Activated CD8-positive, alpha-beta T cell treated with anti-CD3 and anti-CD28 coated beads for 36 hours (primary cell): ENCODE results near the gene LGALS3BP. TPM values are rescaled to one million over a fixed set of nuclear protein-coding genes. Genes with fewer than 3 reads are reported as not detected.

ENCODE experiments used
- ATAC-seq: fragments of 200-7000 bp; cut with Tn5 transposase; one replicate; pipeline ENCODE4 v1.10.0; 2021; ENCODE audit warnings: mild to moderate bottlenecking, moderate library complexity
- CTCF ChIA-PET: fragments of 350-600 bp; sonication (Branson Sonifier 250); formaldehyde crosslinking; loops from one replicate; lab custom pipeline; 2021; ENCODE audit warnings: antibody characterized with exemption; lab: Charles Lee
- POLR2A ChIA-PET: fragments of 350-600 bp; sonication (Branson Sonifier 250); formaldehyde crosslinking; loops from one replicate; lab custom pipeline; 2021; ENCODE audit warnings: antibody characterized with exemption; lab: Charles Lee
- DNase-seq: peaks from one replicate; pipeline ENCODE4 v3.0.0-alpha.2; 2020
- H3K27ac Mint-ChIP-seq: one replicate; pipeline ENCODE4 v1.8.0; 2021; ENCODE audit warnings: mild to moderate bottlenecking, mixed read lengths
- H3K27me3 Mint-ChIP-seq: one replicate; pipeline ENCODE4 v1.8.0; 2021; ENCODE audit warnings: mixed read lengths
- H3K36me3 Mint-ChIP-seq: one replicate; pipeline ENCODE4 v1.8.0; 2021; ENCODE audit warnings: low read depth, mixed read lengths
- H3K4me1 Mint-ChIP-seq: one replicate; pipeline ENCODE4 v1.8.0; 2021; ENCODE audit warnings: low read depth, mixed read lengths
- H3K4me3 Mint-ChIP-seq: one replicate; pipeline ENCODE4 v1.8.0; 2021; ENCODE audit warnings: mild to moderate bottlenecking, moderate library complexity, mixed read lengths
- H3K9me3 Mint-ChIP-seq: one replicate; pipeline ENCODE4 v1.8.0; 2021; ENCODE audit warnings: mixed read lengths
- intact Hi-C: fragments of 100-400 bp; cut with micrococcal nuclease; formaldehyde crosslinking; loops from one replicate; pipeline ENCODE4 v1.10.0; 2022
- total RNA-seq, 2 experiments: library from RNA; stranded (reverse); gene quantifications; one replicate each; pipeline ENCODE4 v1.2.3, GENCODE V29; 2021
- TF ChIP-seq, protein P1 (sequence below): fragments of 200-600 bp; IDR thresholded peaks from one replicate; pipeline ENCODE4 v1.8.0; 2022; ENCODE audit warnings: antibody characterized with exemption, mild to moderate bottlenecking

The LGALS3BP gene
- total RNA-seq, 2 experiments from 2014 or later = 41.4 to 50.8 TPM

DNA sequence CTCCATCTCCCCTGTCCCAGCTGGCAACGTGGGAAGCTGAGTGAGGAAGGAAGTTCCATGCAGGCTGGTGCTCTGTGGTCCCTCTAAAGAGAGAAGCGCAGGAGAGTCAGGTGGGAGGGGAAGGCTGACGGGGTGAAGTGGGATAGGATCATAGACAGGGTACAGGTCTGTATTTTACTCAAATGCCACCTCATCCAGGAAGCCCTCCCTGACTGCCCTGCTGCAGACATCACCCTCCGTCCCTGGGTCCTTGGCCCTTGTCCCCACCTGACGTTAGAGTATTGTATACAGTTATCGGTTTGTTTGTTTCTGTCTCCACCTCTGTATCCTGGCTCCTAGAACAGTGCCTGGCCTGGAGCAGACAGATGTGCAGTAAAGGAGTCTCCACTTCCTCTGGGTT, 18.2 kb upstream of the LGALS3BP start:
- H3K4me3 Mint-ChIP-seq = no peak overlapping the region
- intact Hi-C loops = no loop called here
- H3K27ac Mint-ChIP-seq = no peak overlapping the region
- H3K36me3 Mint-ChIP-seq = peaks cover 31% of the 10 kb centered on the region
- no peaks in the 10 kb centered on the region for H3K9me3 Mint-ChIP-seq
- no peak for ATAC-seq
- CTCF ChIA-PET = no interaction called here
- no peak for DNase-seq
- peaks cover 9% of the 10 kb centered on the region for H3K4me1 Mint-ChIP-seq
- TF ChIP-seq, protein P1, sequence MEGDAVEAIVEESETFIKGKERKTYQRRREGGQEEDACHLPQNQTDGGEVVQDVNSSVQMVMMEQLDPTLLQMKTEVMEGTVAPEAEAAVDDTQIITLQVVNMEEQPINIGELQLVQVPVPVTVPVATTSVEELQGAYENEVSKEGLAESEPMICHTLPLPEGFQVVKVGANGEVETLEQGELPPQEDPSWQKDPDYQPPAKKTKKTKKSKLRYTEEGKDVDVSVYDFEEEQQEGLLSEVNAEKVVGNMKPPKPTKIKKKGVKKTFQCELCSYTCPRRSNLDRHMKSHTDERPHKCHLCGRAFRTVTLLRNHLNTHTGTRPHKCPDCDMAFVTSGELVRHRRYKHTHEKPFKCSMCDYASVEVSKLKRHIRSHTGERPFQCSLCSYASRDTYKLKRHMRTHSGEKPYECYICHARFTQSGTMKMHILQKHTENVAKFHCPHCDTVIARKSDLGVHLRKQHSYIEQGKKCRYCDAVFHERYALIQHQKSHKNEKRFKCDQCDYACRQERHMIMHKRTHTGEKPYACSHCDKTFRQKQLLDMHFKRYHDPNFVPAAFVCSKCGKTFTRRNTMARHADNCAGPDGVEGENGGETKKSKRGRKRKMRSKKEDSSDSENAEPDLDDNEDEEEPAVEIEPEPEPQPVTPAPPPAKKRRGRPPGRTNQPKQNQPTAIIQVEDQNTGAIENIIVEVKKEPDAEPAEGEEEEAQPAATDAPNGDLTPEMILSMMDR = no peak
- no peaks in the 10 kb centered on the region for H3K27me3 Mint-ChIP-seq
- POLR2A ChIA-PET = interaction anchor here (1.9 kb wide), 1 partner anchor 11 kb away, joined by 5 read pairs; no protein-coding TSS in a partner anchor

- peaks cover 10% of the 10 kb centered on the region for H3K4me1 Mint-ChIP-seq
- intact Hi-C loops = no loop called here
- H3K27me3 Mint-ChIP-seq = no peaks in the 10 kb centered on the region
- CTCF ChIA-PET = no interaction called here
- peaks cover 29% of the 10 kb centered on the region for H3K36me3 Mint-ChIP-seq
- no peaks in the 10 kb centered on the region for H3K9me3 Mint-ChIP-seq
- H3K27ac Mint-ChIP-seq = no peak overlapping the region
- TF ChIP-seq, protein P1 = no peak
- POLR2A ChIA-PET = interaction anchor here (1.9 kb wide), 1 partner anchor 12 kb away, joined by 5 read pairs; no protein-coding TSS in a partner anchor
- ATAC-seq (no peak), DNase-seq (no peak)
- H3K4me3 Mint-ChIP-seq = no peak overlapping the region
Observed at GRCh38 chr17:78997231-78997741, 17.6 kb upstream of the LGALS3BP start.

DNA sequence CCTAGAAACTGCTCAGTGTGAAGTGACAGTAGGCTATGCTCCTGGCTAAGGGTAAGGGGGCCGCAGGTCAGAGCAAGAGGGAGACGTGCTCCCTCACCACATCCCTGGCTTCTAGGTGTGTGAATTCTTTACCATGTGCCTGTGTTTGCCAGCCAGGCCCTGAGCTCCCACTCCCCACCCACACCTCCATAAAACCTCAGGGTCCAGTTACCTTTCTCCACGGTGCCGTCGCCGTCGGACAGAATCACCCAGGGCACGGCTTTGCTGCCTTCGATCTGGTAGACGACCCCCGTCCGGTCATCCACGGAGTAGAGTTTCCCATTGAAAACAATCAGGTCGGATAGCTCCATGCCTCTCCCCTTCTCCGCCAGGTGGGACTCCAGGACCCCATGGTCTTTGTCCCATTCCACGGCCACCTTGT, 17.1 kb upstream of the LGALS3BP start:
- no peaks in the 10 kb centered on the region for H3K9me3 Mint-ChIP-seq
- ATAC-seq (no peak), DNase-seq (no peak)
- H3K27me3 Mint-ChIP-seq = no peaks in the 10 kb centered on the region
- CTCF ChIA-PET = interaction anchor here (1.3 kb wide), 1 partner anchor 25 kb away, joined by 5 read pairs; no protein-coding TSS in a partner anchor
- TF ChIP-seq, protein P1 = no peak
- no peak overlapping the region for H3K4me3 Mint-ChIP-seq
- H3K4me1 Mint-ChIP-seq = peaks cover 9% of the 10 kb centered on the region
- peaks cover 29% of the 10 kb centered on the region for H3K36me3 Mint-ChIP-seq
- intact Hi-C loops = no loop called here
- POLR2A ChIA-PET = interaction anchor here (1.9 kb wide), 1 partner anchor 12 kb away, joined by 5 read pairs; no protein-coding TSS in a partner anchor
- no peak overlapping the region for H3K27ac Mint-ChIP-seq

GRCh38 chr17:78995761-78996451, 16.2 kb upstream of the LGALS3BP start:
- peaks cover 5% of the 10 kb centered on the region for H3K4me1 Mint-ChIP-seq
- CTCF ChIA-PET = interaction anchor here (1.1 to 1.3 kb wide), 2 partner anchors 25 to 130 kb away, joined by 3 to 5 read pairs; no protein-coding TSS in a partner anchor
- no peak overlapping the region for H3K27ac Mint-ChIP-seq
- H3K36me3 Mint-ChIP-seq = peaks cover 36% of the 10 kb centered on the region
- H3K9me3 Mint-ChIP-seq = no peaks in the 10 kb centered on the region
- intact Hi-C loops = no loop called here
- TF ChIP-seq, protein P1 = no peak
- H3K4me3 Mint-ChIP-seq = no peak overlapping the region
- POLR2A ChIA-PET = interaction anchor here (1.9 kb wide), 1 partner anchor 13 kb away, joined by 5 read pairs; no protein-coding TSS in a partner anchor
- no peak for ATAC-seq
- DNase-seq = no peak
- H3K27me3 Mint-ChIP-seq = no peaks in the 10 kb centered on the region
